ENCODE data around the gene GRIK1. TPM values are rescaled to one million over a fixed set of nuclear protein-coding genes. Genes with fewer than 3 reads are reported as not detected.

GRIK1 gene
- total RNA-seq, 2 experiments from 2014 or later = not detected

GRCh38 chr21:29786496-29787360 lies 153.1 kb downstream of the GRIK1 start:
- intact Hi-C loops (cut with micrococcal nuclease) = no loop called here
- Mint-ChIP-seq H3K36me3 (ENCODE audit: low read depth) (no peaks in the 10 kb centered on the region), H3K4me3 (no peak overlapping the region), H3K9me3 (no peaks in the 10 kb centered on the region), H3K27me3 (peaks cover 2% of the 10 kb centered on the region), H3K4me1 (ENCODE audit: low read depth) (no peaks in the 10 kb centered on the region), H3K27ac (no peak overlapping the region)
- ATAC-seq (no peak), DNase-seq (no peak)
- TF ChIP-seq CTCF (IDR thresholded peaks at IDR 0.05) = no peak
- CTCF ChIA-PET = no interaction called here
- POLR2A ChIA-PET = no interaction called here

- no peaks in the 10 kb centered on the region for H3K9me3 Mint-ChIP-seq
- no peak overlapping the region for H3K27ac Mint-ChIP-seq
- no peaks in the 10 kb centered on the region for H3K36me3 Mint-ChIP-seq (ENCODE audit: low read depth)
- intact Hi-C loops (cut with micrococcal nuclease) = no loop called here
- ChIA-PET CTCF (no interaction called here), POLR2A (no interaction called here)
- DNase-seq (no peak), ATAC-seq (no peak)
- no peak overlapping the region for H3K4me3 Mint-ChIP-seq
- no peak for TF ChIP-seq CTCF (IDR thresholded peaks at IDR 0.05)
- no peaks in the 10 kb centered on the region for H3K4me1 Mint-ChIP-seq (ENCODE audit: low read depth)
- H3K27me3 Mint-ChIP-seq = peaks cover 1% of the 10 kb centered on the region
These were observed 162.6 kb downstream of the GRIK1 start for GRCh38 chr21:29777160-29777559.

DNA sequence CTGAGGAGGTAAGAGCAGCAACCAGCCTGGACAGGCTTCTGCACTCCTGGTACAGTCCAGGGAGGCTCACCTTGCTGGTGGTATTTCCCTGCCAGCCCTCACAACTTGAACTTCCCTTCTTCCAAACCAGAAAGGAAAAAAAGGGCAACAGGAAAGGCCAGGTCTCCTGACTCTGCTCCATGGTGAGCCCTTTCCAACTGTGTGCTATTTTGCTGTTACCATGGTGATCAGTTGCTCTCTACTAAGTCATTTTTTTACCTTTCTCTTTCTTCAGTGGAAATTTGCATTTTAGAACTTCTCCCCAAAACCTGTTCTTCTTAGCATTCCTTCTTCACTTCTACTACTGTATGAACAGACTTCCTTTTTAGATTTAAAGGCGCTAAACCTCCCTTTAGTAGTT lies 164.3 kb downstream of the GRIK1 start:
- intact Hi-C loops (cut with micrococcal nuclease) = no loop called here
- Mint-ChIP-seq H3K27ac (no peak overlapping the region), H3K9me3 (no peaks in the 10 kb centered on the region), H3K36me3 (ENCODE audit: low read depth) (no peaks in the 10 kb centered on the region), H3K4me1 (ENCODE audit: low read depth) (no peaks in the 10 kb centered on the region), H3K4me3 (no peak overlapping the region), H3K27me3 (peaks cover 1% of the 10 kb centered on the region)
- DNase-seq = no peak
- no peak for TF ChIP-seq CTCF (IDR thresholded peaks at IDR 0.05)
- CTCF ChIA-PET = no interaction called here
- no peak for ATAC-seq
- POLR2A ChIA-PET = no interaction called here

GRCh38 chr21:29771491-29772066 lies 168.2 kb downstream of the GRIK1 start:
- ATAC-seq = no peak
- Mint-ChIP-seq H3K4me3 (no peak overlapping the region), H3K4me1 (ENCODE audit: low read depth) (no peaks in the 10 kb centered on the region), H3K36me3 (ENCODE audit: low read depth) (no peaks in the 10 kb centered on the region), H3K27ac (no peak overlapping the region), H3K9me3 (no peaks in the 10 kb centered on the region), H3K27me3 (no peaks in the 10 kb centered on the region)
- no peak for TF ChIP-seq CTCF (IDR thresholded peaks at IDR 0.05)
- no peak for DNase-seq
- intact Hi-C loops (cut with micrococcal nuclease) = no loop called here
- CTCF ChIA-PET = no interaction called here
- POLR2A ChIA-PET = no interaction called here

- no peaks in the 10 kb centered on the region for H3K4me1 Mint-ChIP-seq (ENCODE audit: low read depth)
- peaks cover 6% of the 10 kb centered on the region for H3K27me3 Mint-ChIP-seq
- POLR2A ChIA-PET = no interaction called here
- H3K36me3 Mint-ChIP-seq (ENCODE audit: low read depth) = no peaks in the 10 kb centered on the region
- DNase-seq (no peak), ATAC-seq (no peak)
- CTCF ChIA-PET = no interaction called here
- TF ChIP-seq CTCF (IDR thresholded peaks at IDR 0.05) = no peak
- intact Hi-C loops (cut with micrococcal nuclease) = no loop called here
- no peak overlapping the region for H3K27ac Mint-ChIP-seq
- H3K9me3 Mint-ChIP-seq = no peaks in the 10 kb centered on the region
- no peak overlapping the region for H3K4me3 Mint-ChIP-seq
These were observed 176.1 kb downstream of the GRIK1 start for GRCh38 chr21:29763674-29764073.
